WTC11 (cell line): ENCODE data around the gene TRIOBP. TPM values are rescaled to one million over a fixed set of nuclear protein-coding genes. Genes with fewer than 3 reads are reported as not detected.

Source experiments
- ATAC-seq: fragments of 200-7000 bp; cut with Tn5 transposase; 2 replicates; pipeline ENCODE4 v1.10.0; 2021; ENCODE audit warnings: mild to moderate bottlenecking, moderate library complexity
- CTCF ChIA-PET: fragments of 300-600 bp; sonication (Branson Sonifier 250); formaldehyde crosslinking; loops from one replicate; lab custom pipeline; 2021; ENCODE audit warnings: antibody characterized with exemption; lab: Charles Lee
- POLR2A ChIA-PET: fragments of 350-600 bp; sonication (Branson Sonifier 250); formaldehyde crosslinking; loops from one replicate; lab custom pipeline; 2021; ENCODE audit warnings: antibody characterized with exemption; lab: Charles Lee
- DNase-seq: peaks from one replicate; pipeline ENCODE4 v3.0.0; 2021; ENCODE audit warnings: low spot score
- H3K27ac Mint-ChIP-seq: 2 replicates; pipeline ENCODE4 v1.8.0; 2021; ENCODE audit warnings: mixed read lengths
- H3K27me3 Mint-ChIP-seq: 2 replicates; pipeline ENCODE4 v1.8.0; 2021; ENCODE audit warnings: low read depth, mild to moderate bottlenecking, moderate library complexity, mixed read lengths
- H3K36me3 Mint-ChIP-seq: 2 replicates; pipeline ENCODE4 v1.8.0; 2021; ENCODE audit warnings: mixed read lengths
- H3K4me1 Mint-ChIP-seq: 2 replicates; pipeline ENCODE4 v1.8.0; 2022; ENCODE audit warnings: mixed read lengths
- H3K4me3 Mint-ChIP-seq: 2 replicates; pipeline ENCODE4 v1.8.0; 2021; ENCODE audit warnings: mild to moderate bottlenecking, moderate library complexity, mixed read lengths
- H3K9me3 Mint-ChIP-seq: 2 replicates; pipeline ENCODE4 v1.8.0; 2021; ENCODE audit warnings: mixed read lengths
- ATF1 ChIP-seq: sonication (generic); formaldehyde crosslinking; IDR thresholded peaks from 2 replicates; pipeline ENCODE4 v1.8.1; 2023; ENCODE audit warnings: mild to moderate bottlenecking, moderate library complexity, missing genetic modification reagents
- CDX4 ChIP-seq: fragments of 250-450 bp; sonication (Bioruptor Pico); IDR thresholded peaks from 2 replicates; pipeline ENCODE4 v1.9.0; 2021; ENCODE audit warnings: moderate library complexity, mild to moderate bottlenecking, inconsistent platforms, borderline replicate concordance
- E2F5 ChIP-seq: sonication (generic); formaldehyde crosslinking; IDR thresholded peaks from 2 replicates; pipeline ENCODE4 v1.8.1; 2022; ENCODE audit warnings: mild to moderate bottlenecking, moderate library complexity, missing genetic modification reagents
- GRHL2 ChIP-seq: fragments of 250-450 bp; sonication (Bioruptor Pico); IDR thresholded peaks from 2 replicates; pipeline ENCODE4 v1.8.0; 2022; ENCODE audit warnings: mild to moderate bottlenecking, moderate library complexity; ENCODE audit not compliant: insufficient replicate concordance, severe bottlenecking
- JUN ChIP-seq: sonication (generic); formaldehyde crosslinking; IDR thresholded peaks from 2 replicates; pipeline ENCODE4 v1.8.0; 2023; ENCODE audit warnings: mild to moderate bottlenecking, missing genetic modification reagents
- RORB ChIP-seq: fragments of 250-450 bp; sonication (Bioruptor Pico); IDR thresholded peaks from 2 replicates; pipeline ENCODE4 v1.9.0; 2021; ENCODE audit warnings: mild to moderate bottlenecking
- SMAD3 ChIP-seq: sonication (generic); formaldehyde crosslinking; IDR thresholded peaks from 2 replicates; pipeline ENCODE4 v1.8.0; 2022; ENCODE audit warnings: missing genetic modification reagents, mild to moderate bottlenecking, borderline replicate concordance
- TEAD4 ChIP-seq: sonication (generic); formaldehyde crosslinking; IDR thresholded peaks from 2 replicates; pipeline ENCODE4 v1.8.0; 2022; ENCODE audit warnings: mild to moderate bottlenecking, missing genetic modification reagents
- ZBTB43 ChIP-seq: sonication (generic); formaldehyde crosslinking; IDR thresholded peaks from 2 replicates; pipeline ENCODE4 v1.8.1; 2023; ENCODE audit warnings: mild to moderate bottlenecking, missing genetic modification reagents
- ZMAT4 ChIP-seq: fragments of 250-450 bp; sonication (Bioruptor Pico); IDR thresholded peaks from 2 replicates; pipeline ENCODE4 v1.9.0; 2021; ENCODE audit warnings: mild to moderate bottlenecking
- ZNF138 ChIP-seq: sonication (generic); formaldehyde crosslinking; conservative IDR thresholded peaks from 2 replicates; pipeline ENCODE4 v1.8.1; 2022; ENCODE audit warnings: mild to moderate bottlenecking, moderate library complexity, missing genetic modification reagents
- ZNF263 ChIP-seq: sonication (generic); formaldehyde crosslinking; IDR thresholded peaks from 2 replicates; pipeline ENCODE4 v1.8.1; 2022; ENCODE audit warnings: low read depth, mild to moderate bottlenecking, moderate library complexity, missing genetic modification reagents
- ZNF416 ChIP-seq: fragments of 250-450 bp; sonication (Bioruptor Pico); IDR thresholded peaks from 2 replicates; pipeline ENCODE4 v1.9.0; 2021; ENCODE audit warnings: mild to moderate bottlenecking, inconsistent platforms
- ZNF423 ChIP-seq: fragments of 250-450 bp; sonication (Bioruptor Pico); IDR thresholded peaks from 2 replicates; pipeline ENCODE4 v2.1.2; 2022; ENCODE audit warnings: mild to moderate bottlenecking, moderate library complexity
- ZNF671 ChIP-seq: fragments of 250-450 bp; sonication (Bioruptor Pico); IDR thresholded peaks from 2 replicates; pipeline ENCODE4 v1.8.0; 2021; ENCODE audit warnings: mild to moderate bottlenecking
- total RNA-seq: library from RNA; stranded (reverse); gene quantifications from 3 replicates; pipeline ENCODE4 v1.2.3, GENCODE V29; 2021
- TF ChIP-seq, protein P1 (sequence below): sonication (generic); formaldehyde crosslinking; IDR thresholded peaks from 2 replicates; pipeline ENCODE4 v1.8.0; 2023; ENCODE audit warnings: missing genetic modification reagents, mild to moderate bottlenecking, borderline replicate concordance
- TF ChIP-seq, protein P2 (sequence below): sonication (generic); formaldehyde crosslinking; conservative IDR thresholded peaks from 2 replicates; pipeline ENCODE4 v1.8.1; 2023; ENCODE audit warnings: mild to moderate bottlenecking, low read depth, missing genetic modification reagents, moderate library complexity

Gene TRIOBP
- total RNA-seq, 1 experiment from 2014 or later = 54.0 TPM

GRCh38 chr22:37728620-37729019, 31.8 kb downstream of the TRIOBP start (continued):
- TF ChIP-seq GRHL2 (CRISPR knock-in tag) = no peak
- TF ChIP-seq ZBTB43 (CRISPR knock-in tag) = no peak
- no peak for TF ChIP-seq CDX4 (CRISPR knock-in tag)
- no peak for TF ChIP-seq TEAD4
- TF ChIP-seq JUN (CRISPR knock-in tag) = no peak

DNA sequence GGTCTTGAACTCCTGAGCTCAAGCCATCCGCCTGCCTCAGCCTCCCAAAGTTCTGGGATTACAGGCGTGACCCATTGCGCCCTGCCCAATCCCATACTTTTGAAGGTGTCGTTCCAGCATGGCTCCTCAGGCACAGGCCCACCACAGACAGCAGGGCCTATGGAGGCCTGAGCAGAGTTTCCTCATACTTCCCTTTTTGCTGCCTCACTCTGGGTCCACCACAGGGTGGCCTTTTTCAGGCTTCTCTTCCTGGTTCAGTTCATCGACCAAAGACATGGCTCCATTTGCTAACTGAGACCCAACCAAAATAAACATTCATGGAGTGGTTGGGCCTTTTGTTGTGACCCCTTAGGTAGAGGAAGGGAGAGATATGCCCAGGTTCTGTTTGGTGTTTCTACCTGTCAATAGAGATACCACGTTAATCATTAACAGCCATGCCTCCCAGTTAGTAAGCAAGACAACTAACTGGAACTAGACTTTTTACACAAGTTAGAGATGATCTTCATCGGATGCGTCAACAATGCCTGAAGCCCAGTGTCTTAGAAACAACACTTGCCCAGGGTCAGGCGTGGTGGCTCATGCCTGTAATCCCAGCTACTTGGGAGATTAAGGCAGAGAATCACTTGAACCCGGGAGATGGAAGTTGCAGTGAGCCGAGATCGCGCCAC, 35.1 kb downstream of the TRIOBP start:
- ATAC-seq = no peak; the same call in 1 of the 2 replicates
- no peak for TF ChIP-seq ATF1 (CRISPR knock-in tag)
- no peak for TF ChIP-seq SMAD3
- TF ChIP-seq TEAD4 = no peak
- TF ChIP-seq ZNF416 (CRISPR knock-in tag) = no peak
- TF ChIP-seq RORB (CRISPR knock-in tag) = no peak
- TF ChIP-seq, protein P1, sequence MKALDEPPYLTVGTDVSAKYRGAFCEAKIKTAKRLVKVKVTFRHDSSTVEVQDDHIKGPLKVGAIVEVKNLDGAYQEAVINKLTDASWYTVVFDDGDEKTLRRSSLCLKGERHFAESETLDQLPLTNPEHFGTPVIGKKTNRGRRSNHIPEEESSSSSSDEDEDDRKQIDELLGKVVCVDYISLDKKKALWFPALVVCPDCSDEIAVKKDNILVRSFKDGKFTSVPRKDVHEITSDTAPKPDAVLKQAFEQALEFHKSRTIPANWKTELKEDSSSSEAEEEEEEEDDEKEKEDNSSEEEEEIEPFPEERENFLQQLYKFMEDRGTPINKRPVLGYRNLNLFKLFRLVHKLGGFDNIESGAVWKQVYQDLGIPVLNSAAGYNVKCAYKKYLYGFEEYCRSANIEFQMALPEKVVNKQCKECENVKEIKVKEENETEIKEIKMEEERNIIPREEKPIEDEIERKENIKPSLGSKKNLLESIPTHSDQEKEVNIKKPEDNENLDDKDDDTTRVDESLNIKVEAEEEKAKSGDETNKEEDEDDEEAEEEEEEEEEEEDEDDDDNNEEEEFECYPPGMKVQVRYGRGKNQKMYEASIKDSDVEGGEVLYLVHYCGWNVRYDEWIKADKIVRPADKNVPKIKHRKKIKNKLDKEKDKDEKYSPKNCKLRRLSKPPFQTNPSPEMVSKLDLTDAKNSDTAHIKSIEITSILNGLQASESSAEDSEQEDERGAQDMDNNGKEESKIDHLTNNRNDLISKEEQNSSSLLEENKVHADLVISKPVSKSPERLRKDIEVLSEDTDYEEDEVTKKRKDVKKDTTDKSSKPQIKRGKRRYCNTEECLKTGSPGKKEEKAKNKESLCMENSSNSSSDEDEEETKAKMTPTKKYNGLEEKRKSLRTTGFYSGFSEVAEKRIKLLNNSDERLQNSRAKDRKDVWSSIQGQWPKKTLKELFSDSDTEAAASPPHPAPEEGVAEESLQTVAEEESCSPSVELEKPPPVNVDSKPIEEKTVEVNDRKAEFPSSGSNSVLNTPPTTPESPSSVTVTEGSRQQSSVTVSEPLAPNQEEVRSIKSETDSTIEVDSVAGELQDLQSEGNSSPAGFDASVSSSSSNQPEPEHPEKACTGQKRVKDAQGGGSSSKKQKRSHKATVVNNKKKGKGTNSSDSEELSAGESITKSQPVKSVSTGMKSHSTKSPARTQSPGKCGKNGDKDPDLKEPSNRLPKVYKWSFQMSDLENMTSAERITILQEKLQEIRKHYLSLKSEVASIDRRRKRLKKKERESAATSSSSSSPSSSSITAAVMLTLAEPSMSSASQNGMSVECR = no peak
- TF ChIP-seq ZNF138 (CRISPR knock-in tag) = no peak
- no peak for TF ChIP-seq ZNF423 (CRISPR knock-in tag)
- no peak overlapping the region for H3K27ac Mint-ChIP-seq
- peaks cover 13% of the 10 kb centered on the region for H3K36me3 Mint-ChIP-seq
- CTCF ChIA-PET = interaction anchor here (1.9 kb wide), 1 partner anchor 89 kb away, joined by 8 read pairs; no protein-coding TSS in a partner anchor
- POLR2A ChIA-PET = interaction anchor here (1.3 kb wide), 1 partner anchor 55 kb away, joined by 3 read pairs; no protein-coding TSS in a partner anchor
- no peak for DNase-seq
- no peaks in the 10 kb centered on the region for H3K9me3 Mint-ChIP-seq
- no peak overlapping the region for H3K4me3 Mint-ChIP-seq
- peaks cover 63% of the 10 kb centered on the region for H3K27me3 Mint-ChIP-seq
- H3K4me1 Mint-ChIP-seq = no peaks in the 10 kb centered on the region

DNA sequence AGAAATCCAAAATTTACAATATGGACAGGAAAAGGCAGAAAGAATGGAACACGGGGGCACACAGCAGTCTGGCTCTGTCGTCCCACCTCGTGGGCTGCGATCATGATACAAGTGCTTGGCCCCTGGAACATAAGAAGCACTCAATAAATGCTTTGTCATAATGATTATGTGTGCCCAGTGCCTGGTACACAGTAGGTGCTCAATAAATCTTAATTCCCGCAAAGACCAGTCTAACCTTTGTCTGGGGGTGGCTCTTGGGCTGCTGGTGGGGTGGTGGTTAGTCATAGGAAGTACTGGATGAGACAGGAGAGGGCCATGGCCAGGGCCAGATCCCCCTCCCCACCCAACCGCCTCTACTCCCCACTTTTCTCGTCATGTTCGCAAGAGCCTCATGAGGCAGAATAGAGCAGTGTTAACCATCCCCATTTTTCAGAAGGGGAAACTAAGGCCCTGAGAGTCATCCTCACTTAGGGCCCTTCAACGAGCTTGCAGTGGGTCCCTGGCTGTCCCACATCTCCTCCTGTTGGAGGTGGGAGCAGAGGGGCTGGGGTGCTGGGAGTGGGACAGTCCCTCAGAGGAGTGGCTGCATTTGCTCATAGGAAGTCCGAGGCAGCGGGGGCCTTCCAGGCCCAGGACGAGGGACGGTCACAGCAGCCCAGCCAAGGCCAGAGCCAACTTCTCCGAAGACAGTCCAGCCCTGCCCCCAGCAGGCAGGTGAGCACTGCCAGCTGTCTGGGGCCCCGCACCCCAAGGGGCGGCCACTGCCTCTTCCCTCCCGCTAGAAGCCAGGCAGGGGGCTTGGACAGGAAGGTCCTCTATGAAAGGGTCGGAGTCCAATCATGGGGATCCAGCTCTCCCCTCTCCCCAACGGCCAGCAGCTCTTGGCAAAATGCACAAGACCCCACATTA, 36.1 kb downstream of the TRIOBP start:
- TF ChIP-seq ZMAT4 (no peak), E2F5 (CRISPR knock-in tag) (no peak), ZNF263 (no peak), ZNF671 (no peak)
- TF ChIP-seq, protein P2, sequence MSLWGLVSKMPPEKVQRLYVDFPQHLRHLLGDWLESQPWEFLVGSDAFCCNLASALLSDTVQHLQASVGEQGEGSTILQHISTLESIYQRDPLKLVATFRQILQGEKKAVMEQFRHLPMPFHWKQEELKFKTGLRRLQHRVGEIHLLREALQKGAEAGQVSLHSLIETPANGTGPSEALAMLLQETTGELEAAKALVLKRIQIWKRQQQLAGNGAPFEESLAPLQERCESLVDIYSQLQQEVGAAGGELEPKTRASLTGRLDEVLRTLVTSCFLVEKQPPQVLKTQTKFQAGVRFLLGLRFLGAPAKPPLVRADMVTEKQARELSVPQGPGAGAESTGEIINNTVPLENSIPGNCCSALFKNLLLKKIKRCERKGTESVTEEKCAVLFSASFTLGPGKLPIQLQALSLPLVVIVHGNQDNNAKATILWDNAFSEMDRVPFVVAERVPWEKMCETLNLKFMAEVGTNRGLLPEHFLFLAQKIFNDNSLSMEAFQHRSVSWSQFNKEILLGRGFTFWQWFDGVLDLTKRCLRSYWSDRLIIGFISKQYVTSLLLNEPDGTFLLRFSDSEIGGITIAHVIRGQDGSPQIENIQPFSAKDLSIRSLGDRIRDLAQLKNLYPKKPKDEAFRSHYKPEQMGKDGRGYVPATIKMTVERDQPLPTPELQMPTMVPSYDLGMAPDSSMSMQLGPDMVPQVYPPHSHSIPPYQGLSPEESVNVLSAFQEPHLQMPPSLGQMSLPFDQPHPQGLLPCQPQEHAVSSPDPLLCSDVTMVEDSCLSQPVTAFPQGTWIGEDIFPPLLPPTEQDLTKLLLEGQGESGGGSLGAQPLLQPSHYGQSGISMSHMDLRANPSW (CRISPR knock-in tag) = no peak
- no peak for ATAC-seq
- CTCF ChIA-PET = interaction anchor here (1.9 kb wide), 1 partner anchor 90 kb away, joined by 8 read pairs; no protein-coding TSS in a partner anchor
- H3K9me3 Mint-ChIP-seq = no peaks in the 10 kb centered on the region
- no peaks in the 10 kb centered on the region for H3K4me1 Mint-ChIP-seq
- no peak overlapping the region for H3K27ac Mint-ChIP-seq
- H3K27me3 Mint-ChIP-seq = peaks cover 73% of the 10 kb centered on the region
- POLR2A ChIA-PET = no interaction called here
- no peak for DNase-seq
- H3K4me3 Mint-ChIP-seq = no peak overlapping the region
- peaks cover 13% of the 10 kb centered on the region for H3K36me3 Mint-ChIP-seq
